Ishikawa (cell line): Measurements from ENCODE around the gene SLC4A1AP.

Experiments
- EGR1 ChIP-seq: IDR thresholded peaks from 2 replicates; pipeline ENCODE4 v1.6.1; 2012
- EP300 ChIP-seq: IDR thresholded peaks from 2 replicates; pipeline ENCODE4 v1.6.1; 2012; ENCODE audit warnings: borderline replicate concordance
- FOXM1 ChIP-seq: IDR thresholded peaks from 2 replicates; pipeline ENCODE4 v1.6.1; 2012; ENCODE audit warnings: low read depth, borderline replicate concordance
- MAX ChIP-seq: IDR thresholded peaks from 2 replicates; pipeline ENCODE4 v1.6.1; 2012
- REST ChIP-seq: IDR thresholded peaks from 2 replicates; pipeline ENCODE4 v1.6.1; 2012; ENCODE audit warnings: low read depth, mild to moderate bottlenecking
- TAF1 ChIP-seq: IDR thresholded peaks from 2 replicates; pipeline ENCODE4 v1.6.1; 2012; ENCODE audit warnings: low read depth, mild to moderate bottlenecking
- YY1 ChIP-seq: IDR thresholded peaks from 2 replicates; pipeline ENCODE4 v1.6.1; 2012; ENCODE audit warnings: low read depth

DNA sequence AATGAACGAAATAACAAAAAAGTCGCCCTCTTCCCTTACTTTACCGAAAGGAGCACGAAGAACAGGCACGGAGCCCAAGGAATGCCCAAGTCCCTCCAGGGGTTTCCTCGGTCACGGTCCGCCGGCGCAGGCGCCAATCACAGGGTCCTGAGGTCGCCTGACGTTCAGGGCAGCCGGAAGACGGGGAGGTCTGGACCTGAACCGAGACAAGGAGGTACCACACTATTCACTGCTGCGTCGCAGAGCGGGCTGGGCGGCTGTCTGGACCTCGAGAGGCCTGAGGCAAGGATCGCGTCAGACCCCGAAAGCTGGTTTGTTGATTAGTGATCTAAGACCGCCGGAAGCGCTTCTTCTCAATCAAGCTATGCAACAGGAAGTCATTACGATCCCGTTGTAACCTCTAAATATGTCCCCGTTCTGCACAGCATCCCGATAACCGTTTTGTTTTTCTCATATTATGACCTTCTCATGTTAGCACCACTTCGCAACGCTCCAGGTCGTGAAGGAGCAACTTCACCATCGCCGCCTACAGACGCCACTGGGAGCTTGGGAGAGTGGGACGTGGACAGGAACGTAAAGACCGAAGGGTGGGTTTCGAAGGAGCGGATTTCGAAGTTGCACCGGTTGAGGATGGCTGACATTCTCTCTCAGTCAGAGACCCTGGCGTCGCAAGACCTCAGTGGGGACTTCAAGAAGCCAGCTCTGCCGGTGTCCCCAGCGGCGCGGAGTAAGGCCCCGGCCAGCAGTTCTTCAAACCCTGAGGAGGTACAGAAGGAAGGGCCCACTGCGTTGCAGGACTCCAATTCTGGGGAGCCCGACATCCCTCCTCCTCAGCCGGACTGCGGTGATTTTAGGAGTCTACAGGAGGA is at the start of gene SLC4A1AP, which contains the start of gene SUPT7L:
- peak; percentile 97 for TF ChIP-seq TAF1
- no peak for TF ChIP-seq REST
- peak; percentile 60; the same call in 1 of the 2 replicates for TF ChIP-seq EP300
- peak; percentile 95 for TF ChIP-seq YY1
- no peak for TF ChIP-seq FOXM1
- TF ChIP-seq MAX: peak; percentile 68
- peak; percentile 37; the same call in 1 of the 2 replicates for TF ChIP-seq EGR1
